Measurements from ENCODE around the gene ZNF625.

GRCh38 chr19:12140545-12141404, 15.8 kb downstream of the ZNF625 start:
- no peak for TF ChIP-seq YY1 (IDR thresholded peaks at IDR 0.05; ENCODE audit: insufficient read depth, insufficient read length)
- TF ChIP-seq SUZ12 (IDR thresholded peaks at IDR 0.05; ENCODE audit: extremely low read depth, insufficient read depth, insufficient read length) = no peak
- no peak for TF ChIP-seq ZNF274 (IDR thresholded peaks at IDR 0.05; ENCODE audit: low read depth, low read length)

All from NT2/D1 (cell line).